Keratinocyte (primary cell): ENCODE results near the gene LDLRAP1. TPM values are rescaled to one million over a fixed set of nuclear protein-coding genes. Genes with fewer than 3 reads are reported as not detected.

Source experiments
- DNase-seq: peaks from one replicate; pipeline ENCODE4 v3.0.0-alpha.2; 2011; ENCODE audit warnings: low read depth, missing footprints, low spot score
- FAIRE-seq: peaks from 2 replicates; lab custom pipeline; 2011; peaks lifted over from hg19 to GRCh38; lab: Jason Lieb, UNC
- H2AFZ ChIP-seq: 2 replicates; pipeline ENCODE4 v1.6.0; 2012; ENCODE audit warnings: low read length, control low read depth, inconsistent platforms; ENCODE audit not compliant: control insufficient read depth
- H3K27ac ChIP-seq: 2 replicates; pipeline ENCODE4 v1.5.1; 2011; ENCODE audit warnings: low read length; ENCODE audit not compliant: control insufficient read depth, insufficient read depth
- H3K27me3 ChIP-seq: 3 replicates; pipeline ENCODE4 v1.6.0; 2011; ENCODE audit warnings: low read length; ENCODE audit not compliant: control insufficient read depth, insufficient read depth; ENCODE audit errors: extremely low read depth
- H3K36me3 ChIP-seq, 2 experiments: 2 replicates in 1 of 2; 3 replicates in 1 of 2; pipeline ENCODE4 v1.5.1; 2011; ENCODE audit warnings: low read length in 2 of 2, mild to moderate bottlenecking in 1 of 2; ENCODE audit not compliant: control insufficient read depth in 2 of 2, insufficient read depth in 2 of 2; ENCODE audit errors: extremely low read depth in 1 of 2
- H3K4me1 ChIP-seq: 3 replicates; pipeline ENCODE4 v1.5.1; 2011; ENCODE audit warnings: low read length; ENCODE audit not compliant: control insufficient read depth, insufficient read depth; ENCODE audit errors: extremely low read depth
- H3K4me2 ChIP-seq: 3 replicates; pipeline ENCODE4 v1.6.0; 2011; ENCODE audit warnings: low read depth, low read length; ENCODE audit not compliant: control insufficient read depth, insufficient read depth; ENCODE audit errors: extremely low read depth
- H3K4me3 ChIP-seq, 3 experiments: fragments of 200-600 bp in 1 of 3; sonication (generic) in 1 of 3; 2 replicates in 2 of 3; 3 replicates in 1 of 3; pipeline ENCODE4 v1.5.1; 2011 to 2016; ENCODE audit warnings: low read length in 3 of 3, mild to moderate bottlenecking in 3 of 3, control low read depth in 2 of 3, inconsistent platforms in 1 of 3, low read depth in 1 of 3, mixed read lengths in 1 of 3, mixed run types in 1 of 3, moderate library complexity in 1 of 3; ENCODE audit not compliant: control insufficient read depth in 2 of 3, insufficient read depth in 2 of 3; ENCODE audit errors: extremely low read depth in 1 of 3
- H3K79me2 ChIP-seq: 2 replicates; pipeline ENCODE4 v1.6.0; 2012; ENCODE audit warnings: low read length; ENCODE audit not compliant: control insufficient read depth, insufficient read depth
- H3K9ac ChIP-seq: 3 replicates; pipeline ENCODE4 v1.6.0; 2011; ENCODE audit warnings: low read length; ENCODE audit not compliant: control insufficient read depth, insufficient read depth; ENCODE audit errors: extremely low read depth
- H3K9me1 ChIP-seq: 3 replicates; pipeline ENCODE4 v1.6.0; 2011; ENCODE audit warnings: low read length; ENCODE audit not compliant: control insufficient read depth, insufficient read depth; ENCODE audit errors: extremely low read depth
- H3K9me3 ChIP-seq: 2 replicates; pipeline ENCODE4 v1.5.1; 2012; ENCODE audit warnings: low read depth, low read length; ENCODE audit not compliant: control insufficient read depth
- H4K20me1 ChIP-seq: 3 replicates; pipeline ENCODE4 v1.6.0; 2011; ENCODE audit warnings: low read length; ENCODE audit not compliant: control insufficient read depth, insufficient read depth; ENCODE audit errors: extremely low read depth
- CTCF ChIP-seq, 3 experiments: IDR thresholded peaks in 1 of 3; conservative IDR thresholded peaks in 1 of 3; optimal IDR thresholded peaks in 1 of 3; 2 replicates in 2 of 3; 3 replicates in 1 of 3; pipeline versions ENCODE3 to v1.5.1; 2011; ENCODE audit warnings: low read length in 3 of 3, mild to moderate bottlenecking in 3 of 3, moderate library complexity in 2 of 3, control low read depth in 1 of 3, inconsistent platforms in 1 of 3; ENCODE audit not compliant: insufficient read depth in 2 of 3; ENCODE audit errors: extremely low read depth in 1 of 3
- EZH2 ChIP-seq: IDR thresholded peaks from one replicate; pipeline ENCODE4 v1.6.1; 2012; ENCODE audit warnings: inconsistent platforms, mild to moderate bottlenecking, low read length, moderate library complexity
- dilution Hi-C: fragments of 300-500 bp; cut with MboI; formaldehyde crosslinking; loops from one replicate; pipeline ENCODE4 v1.7.0; 2020; ENCODE audit warnings: low sequenced_read_pairs; ENCODE audit not compliant: extremely low pct_ligation_motif_present
- polyA plus RNA-seq, 5 experiments: library from polyadenylated mRNA; depleted of rRNA in 3 of 5; stranded (reverse) in 3 of 5; stranded (forward) in 1 of 5; unstranded in 1 of 5; fragments of >200 nt; gene quantifications; 1 replicate in 1 of 5; 2 replicates in 3 of 5; 3 replicates in 1 of 5; pipeline versions ENCODE4 v1.2.1 to v1.2.3, GENCODE V29; 2011 to 2012; ENCODE audit warnings: missing spikeins in 2 of 5, low read depth in 1 of 5, low replicate concordance in 1 of 5

Gene LDLRAP1
- polyA plus RNA-seq, 1 donor (not counting 4 experiments of a cell fraction or from before 2014, with no cell fraction given) = 22.3 TPM

DNA sequence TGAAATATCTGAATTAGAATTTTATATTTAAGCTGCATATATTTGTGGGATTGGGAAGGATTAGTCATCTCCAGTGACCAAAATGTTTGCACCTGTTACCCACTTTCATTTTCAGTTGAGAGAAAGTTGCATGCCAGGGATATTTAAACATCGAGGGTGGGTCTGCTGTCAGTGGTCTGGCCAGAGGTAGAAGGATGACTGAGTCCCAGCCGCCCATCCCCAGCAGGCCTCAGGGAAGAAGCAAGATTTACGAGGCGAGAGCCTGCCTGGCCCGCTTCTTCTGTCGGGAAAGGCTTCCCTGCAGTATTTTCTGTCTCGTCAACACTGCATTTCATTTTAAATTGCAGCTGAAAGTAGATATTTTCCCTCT, 71.8 kb downstream of the LDLRAP1 start:
- peak overlapping the region; percentile 66 for H3K4me2 ChIP-seq
- TF ChIP-seq CTCF (optimal IDR thresholded peaks at IDR 0.05 in 1 of 3, IDR thresholded peaks at IDR 0.05 in 1 of 3, conservative IDR thresholded peaks at IDR 0.05 in 1 of 3; ENCODE audit: extremely low read depth in 1 of 3, insufficient read depth in 2 of 3, low read length in 3 of 3) (no peak), EZH2 (no peak)
- dilution Hi-C loops = no loop called here

GRCh38 chr1:25615563-25616094, 72.2 kb downstream of the LDLRAP1 start:
- no peak overlapping the region for H3K27ac ChIP-seq
- dilution Hi-C loops = no loop called here
- TF ChIP-seq EZH2 (no peak), CTCF (optimal IDR thresholded peaks at IDR 0.05 in 1 of 3, IDR thresholded peaks at IDR 0.05 in 1 of 3, conservative IDR thresholded peaks at IDR 0.05 in 1 of 3; ENCODE audit: extremely low read depth in 1 of 3, insufficient read depth in 2 of 3, low read length in 3 of 3) (no peak)
- H4K20me1 ChIP-seq = no peaks in the 10 kb centered on the region
- H3K4me2 ChIP-seq = peak overlapping the region; percentile 66
- H2AFZ ChIP-seq = no peak overlapping the region
- peaks cover 60% of the 10 kb centered on the region for H3K27me3 ChIP-seq
- H3K4me3 ChIP-seq = no peak overlapping the region
- FAIRE-seq (no peak), DNase-seq (no peak)
- no peaks in the 10 kb centered on the region for H3K9me3 ChIP-seq
- no peaks in the 10 kb centered on the region for H3K79me2 ChIP-seq
- H3K9me1 ChIP-seq = no peaks in the 10 kb centered on the region
- H3K4me1 ChIP-seq = peaks cover 3% of the 10 kb centered on the region
- no peak overlapping the region for H3K9ac ChIP-seq
- no peaks in the 10 kb centered on the region for H3K36me3 ChIP-seq

More for the DNA sequence above, 71.8 kb downstream of the LDLRAP1 start:
- FAIRE-seq = no peak
- H4K20me1 ChIP-seq = no peaks in the 10 kb centered on the region
- no peak overlapping the region for H3K9ac ChIP-seq
- peaks cover 55% of the 10 kb centered on the region for H3K27me3 ChIP-seq
- H3K79me2 ChIP-seq = no peaks in the 10 kb centered on the region
- no peak overlapping the region for H3K27ac ChIP-seq
- H2AFZ ChIP-seq = no peak overlapping the region
- H3K9me1 ChIP-seq = no peaks in the 10 kb centered on the region
- H3K4me3 ChIP-seq = no peak overlapping the region
- no peaks in the 10 kb centered on the region for H3K9me3 ChIP-seq
- no peak for DNase-seq
- H3K4me1 ChIP-seq = peaks cover 3% of the 10 kb centered on the region
- H3K36me3 ChIP-seq = no peaks in the 10 kb centered on the region
